IMR-90 (cell line): Measurements from ENCODE around the gene MAP6. TPM values are rescaled to one million over a fixed set of nuclear protein-coding genes. Genes with fewer than 3 reads are reported as not detected.

ENCODE experiments used
- ATAC-seq: fragments of 200-7000 bp; cut with Tn5 transposase; 2 replicates; pipeline ENCODE4 v1.9.1; 2020; ENCODE audit warnings: low read depth, mild to moderate bottlenecking, moderate library complexity
- BruUV-seq: library from RNA; stranded (reverse); fragments of 400-500 nt; replicated peaks from 2 replicates; lab custom pipeline; 2021; lab: Mats Ljungman, UMichigan
- CTCF ChIA-PET: fragments of 300-600 bp; formaldehyde crosslinking; extraction: SDS; loops from one replicate; lab custom pipeline; 2021; ENCODE audit warnings: antibody characterized with exemption; lab: Yijun Ruan, JAX
- POLR2A ChIA-PET: fragments of 300-600 bp; sonication (Branson Sonifier 250); formaldehyde crosslinking; loops from one replicate; lab custom pipeline; 2022; ENCODE audit warnings: antibody characterized with exemption; ENCODE audit not compliant: unreplicated experiment; lab: Charles Lee
- DNase-seq: peaks from one replicate; pipeline ENCODE4 v3.0.0; 2013
- H2AFZ ChIP-seq: replicated peaks from 2 replicates; pipeline ENCODE3; 2013; ENCODE audit warnings: low read length, mild to moderate bottlenecking; ENCODE audit not compliant: poor library complexity
- H2AK5ac ChIP-seq: 2 replicates; pipeline ENCODE4 v1.6.1; 2013; ENCODE audit warnings: low read depth, low read length, inconsistent platforms
- H2AK9ac ChIP-seq: replicated peaks from 2 replicates; pipeline ENCODE3; 2013; ENCODE audit warnings: mild to moderate bottlenecking, low read depth, low read length, moderate library complexity; ENCODE audit not compliant: poor library complexity
- H2BK120ac ChIP-seq: 2 replicates; pipeline ENCODE4 v1.6.1; 2013; ENCODE audit warnings: low read depth, low read length, inconsistent platforms
- H2BK15ac ChIP-seq: 3 replicates; pipeline ENCODE4 v1.6.1; 2013; ENCODE audit warnings: low read depth, low read length, inconsistent platforms
- H2BK20ac ChIP-seq: 2 replicates; pipeline ENCODE4 v1.6.1; 2013; ENCODE audit warnings: low read depth, mild to moderate bottlenecking, inconsistent platforms, low read length, moderate library complexity
- H2BK5ac ChIP-seq: 2 replicates; pipeline ENCODE4 v1.6.1; 2013; ENCODE audit warnings: mild to moderate bottlenecking, low read depth, low read length, inconsistent platforms; ENCODE audit not compliant: poor library complexity, severe bottlenecking
- H3K14ac ChIP-seq: replicated peaks from 2 replicates; pipeline ENCODE4 v1.6.1; 2013; ENCODE audit warnings: low read depth, low read length, inconsistent platforms
- H3K18ac ChIP-seq: 2 replicates; pipeline ENCODE4 v1.6.1; 2013; ENCODE audit warnings: low read depth, low read length, control low read depth
- H3K23ac ChIP-seq: 2 replicates; pipeline ENCODE4 v1.6.1; 2013; ENCODE audit warnings: low read depth, low read length, inconsistent platforms
- H3K27ac ChIP-seq: 2 replicates; pipeline ENCODE4 v1.5.1; 2013; ENCODE audit warnings: mild to moderate bottlenecking, control low read depth, low read length; ENCODE audit not compliant: insufficient read depth
- H3K27me3 ChIP-seq: 2 replicates; pipeline ENCODE4 v1.6.1; 2013; ENCODE audit warnings: low read length; ENCODE audit not compliant: control insufficient read depth, insufficient read depth
- H3K36me3 ChIP-seq: 2 replicates; pipeline ENCODE4 v1.6.1; 2013; ENCODE audit warnings: low read length, mixed read lengths; ENCODE audit not compliant: control insufficient read depth, insufficient read depth
- H3K4ac ChIP-seq: 2 replicates; pipeline ENCODE4 v1.6.1; 2013; ENCODE audit warnings: low read depth, low read length, inconsistent platforms
- H3K4me1 ChIP-seq: 2 replicates; pipeline ENCODE4 v1.6.1; 2013; ENCODE audit warnings: low read length, mixed read lengths; ENCODE audit not compliant: control insufficient read depth, insufficient read depth
- H3K4me2 ChIP-seq: 2 replicates; pipeline ENCODE4 v1.6.1; 2013; ENCODE audit warnings: low read depth, mild to moderate bottlenecking, control low read depth, low read length, moderate library complexity
- H3K4me3 ChIP-seq: 2 replicates; pipeline ENCODE4 v1.5.1; 2013; ENCODE audit warnings: low read depth, mild to moderate bottlenecking, control low read depth, low read length, moderate library complexity; ENCODE audit not compliant: insufficient read depth
- H3K56ac ChIP-seq: 2 replicates; pipeline ENCODE4 v1.6.1; 2013; ENCODE audit warnings: low read length, inconsistent platforms; ENCODE audit not compliant: insufficient read depth; ENCODE audit errors: extremely low read depth
- H3K79me1 ChIP-seq, 2 experiments: 2 replicates each; pipeline ENCODE4 v1.6.1; 2013; ENCODE audit warnings: low read length in 2 of 2, inconsistent platforms in 1 of 2, low read depth in 1 of 2
- H3K9ac ChIP-seq: 2 replicates; pipeline ENCODE4 v1.6.1; 2013; ENCODE audit warnings: low read depth, low read length, control low read depth
- H3K9me1 ChIP-seq: 2 replicates; pipeline ENCODE4 v1.6.1; 2013; ENCODE audit warnings: low read length, inconsistent platforms; ENCODE audit not compliant: insufficient read depth
- H3K9me3 ChIP-seq: 2 replicates; pipeline ENCODE4 v1.6.1; 2013; ENCODE audit warnings: low read length; ENCODE audit not compliant: control insufficient read depth, insufficient read depth
- H4K20me1 ChIP-seq: 2 replicates; pipeline ENCODE4 v1.6.1; 2013; ENCODE audit warnings: low read length, inconsistent platforms; ENCODE audit not compliant: insufficient read depth
- H4K5ac ChIP-seq: 2 replicates; pipeline ENCODE4 v1.6.1; 2013; ENCODE audit warnings: mild to moderate bottlenecking, low read depth, low read length, control low read depth
- H4K8ac ChIP-seq, 2 experiments: 2 replicates each; pipeline ENCODE4 v1.6.1; 2013; ENCODE audit warnings: low read depth in 2 of 2, low read length in 2 of 2, control low read depth in 1 of 2, inconsistent platforms in 1 of 2
- H4K91ac ChIP-seq: 2 replicates; pipeline ENCODE4 v1.6.1; 2013; ENCODE audit warnings: low read depth, low read length, inconsistent platforms; ENCODE audit not compliant: insufficient read depth
- BHLHE40 ChIP-seq: fragments of 150-350 bp; IDR thresholded peaks from 2 replicates; pipeline ENCODE4 v1.6.1; 2016; ENCODE audit warnings: mild to moderate bottlenecking, low read depth, low read length
- CEBPB ChIP-seq: IDR thresholded peaks from 2 replicates; pipeline ENCODE4 v1.6.1; 2012; ENCODE audit warnings: low read depth, low read length, improper control_type of control experiment
- CHD1 ChIP-seq: IDR thresholded peaks from 2 replicates; pipeline ENCODE4 v1.6.1; 2012; ENCODE audit warnings: low read depth, low read length, improper control_type of control experiment
- FOS ChIP-seq: fragments of 150-350 bp; IDR thresholded peaks from 2 replicates; pipeline ENCODE4 v1.6.1; 2016; ENCODE audit warnings: low read depth, low read length
- MAFK ChIP-seq: IDR thresholded peaks from 2 replicates; pipeline ENCODE4 v1.6.1; 2012; ENCODE audit warnings: low read depth, low read length, improper control_type of control experiment
- MAZ ChIP-seq: IDR thresholded peaks from 2 replicates; pipeline ENCODE4 v1.6.1; 2012; ENCODE audit warnings: low read depth, mild to moderate bottlenecking, low read length, improper control_type of control experiment, moderate library complexity, borderline replicate concordance
- MXI1 ChIP-seq: IDR thresholded peaks from 2 replicates; pipeline ENCODE4 v1.6.1; 2012; ENCODE audit warnings: low read depth, mild to moderate bottlenecking, low read length, moderate library complexity, borderline replicate concordance
- NFE2L2 ChIP-seq: fragments of 150-350 bp; IDR thresholded peaks from 2 replicates; pipeline ENCODE4 v1.6.1; 2016; ENCODE audit warnings: low read depth, mild to moderate bottlenecking, low read length
- POLR2A ChIP-seq: IDR thresholded peaks from 2 replicates; pipeline ENCODE4 v1.6.1; 2012; ENCODE audit warnings: mild to moderate bottlenecking, low read depth, low read length
- RAD21 ChIP-seq: IDR thresholded peaks from 2 replicates; pipeline ENCODE4 v1.6.1; 2012; ENCODE audit warnings: low read length, improper control_type of control experiment
- RCOR1 ChIP-seq: IDR thresholded peaks from 2 replicates; pipeline ENCODE4 v1.6.1; 2012; ENCODE audit warnings: mild to moderate bottlenecking, low read length, improper control_type of control experiment; ENCODE audit not compliant: insufficient replicate concordance
- RFX5 ChIP-seq: IDR thresholded peaks from 2 replicates; pipeline ENCODE4 v1.8.0; 2012; ENCODE audit warnings: low read depth, mild to moderate bottlenecking, low read length, moderate library complexity
- SMC3 ChIP-seq: fragments of 150-350 bp; IDR thresholded peaks from 2 replicates; pipeline ENCODE4 v1.6.1; 2016; ENCODE audit warnings: low read depth, mild to moderate bottlenecking, antibody characterized with exemption, low read length, moderate library complexity
- WGBS, 2 experiments: methylation state at CpG; one replicate each; pipeline versions ENCODE4 v1.1.5 to v1.1.7; 2013; ENCODE audit warnings: missing lambda C conversion rate in 2 of 2; ENCODE audit not compliant: insufficient read length in 1 of 2; ENCODE audit errors: extremely low coverage in 2 of 2; 5-methylcytosine and 5-hydroxymethylcytosine counted together
- dilution Hi-C: fragments of 300-500 bp; cut with HindIII; formaldehyde crosslinking; loops from one replicate; pipeline ENCODE4 v1.14.3; 2018; ENCODE audit warnings: low sequenced_read_pairs; ENCODE audit not compliant: unreplicated experiment
- in situ Hi-C: fragments of 300-500 bp; cut with MboI; formaldehyde crosslinking; loops from 3 replicates; pipeline ENCODE4 v1.14.3; 2019; ENCODE audit warnings: low sequenced_read_pairs, inconsistent platforms, mixed read lengths
- intact Hi-C: fragments of 100-400 bp; cut with micrococcal nuclease; formaldehyde crosslinking; loops from 2 replicates; pipeline ENCODE4 v1.10.0; 2022
- polyA plus RNA-seq, 3 experiments: library from polyadenylated mRNA; depleted of rRNA; stranded (reverse); fragments of >200 nt; gene quantifications; 2 replicates each; pipeline ENCODE4 v1.2.3, GENCODE V29; 2012; ENCODE audit warnings: low replicate concordance in 1 of 3
- total RNA-seq: library from RNA; depleted of rRNA; stranded (reverse); fragments of >200 nt; gene quantifications from 2 replicates; pipeline ENCODE4 v1.2.3, GENCODE V29; 2012
- TF ChIP-seq, protein P1 (sequence below): conservative IDR thresholded peaks from 2 replicates; pipeline ENCODE4 v1.5.1; 2012; ENCODE audit warnings: mild to moderate bottlenecking, low read depth, low read length, improper control_type of control experiment
- TF ChIP-seq, protein P2 (sequence below): fragments of 150-350 bp; IDR thresholded peaks from 2 replicates; pipeline ENCODE4 v1.6.1; 2016; ENCODE audit warnings: low read depth, mild to moderate bottlenecking, low read length, moderate library complexity, borderline replicate concordance
- TF ChIP-seq, protein P3 (sequence below): fragments of 150-350 bp; IDR thresholded peaks from 2 replicates; pipeline ENCODE4 v1.6.1; 2017; ENCODE audit warnings: mild to moderate bottlenecking, antibody characterized with exemption, low read length, low read depth

The MAP6 gene
- total and polyA plus RNA-seq, 2 of the 4 experiments (the other 2 are of a cell fraction), result 3.0 to 3.4 TPM

DNA sequence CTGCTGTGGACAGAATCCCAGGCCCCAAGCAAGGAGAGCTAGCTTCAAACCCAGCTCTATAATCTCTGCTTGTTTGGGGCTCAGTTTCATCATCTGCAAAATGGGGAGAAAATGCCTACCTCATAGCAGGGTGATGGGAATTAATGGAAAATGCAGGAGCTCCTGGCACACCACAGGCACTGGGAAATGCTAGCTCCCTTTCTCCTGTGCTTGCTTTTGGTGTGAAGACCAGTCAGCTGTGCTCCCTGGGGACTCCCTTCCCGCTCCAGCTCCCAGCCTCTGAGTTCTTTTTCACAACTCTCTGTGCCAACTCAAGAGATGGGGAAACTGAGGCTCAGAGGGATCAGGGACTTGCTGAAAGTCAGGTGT is 115.0 kb downstream of the MAP6 start:
- BruUV-seq, result no TSS peak
- peak overlapping the region; percentile 55 for H3K4me2 ChIP-seq
- peak overlapping the region; percentile 80 for H3K4ac ChIP-seq
- peak overlapping the region; percentile 59 for H4K91ac ChIP-seq
- WGBS, 2 experiments, result no CpG with 5 or more reads among the region's 1 CpG
- H3K27me3 ChIP-seq, result no peaks in the 10 kb centered on the region
- peaks cover 32% of the 10 kb centered on the region for H3K9me1 ChIP-seq
- no peak overlapping the region for H3K4me3 ChIP-seq
- peak overlapping the region; percentile 29; the same call in 1 of the 2 replicates for H2BK120ac ChIP-seq
- dilution Hi-C loops (no loop called here), in situ Hi-C loops (no loop called here), intact Hi-C loops (no loop called here)
- no peaks in the 10 kb centered on the region for H3K36me3 ChIP-seq
- H4K8ac ChIP-seq, result peak overlapping the region in 1 of 2 experiments; percentile 38; a peak in 1 of 4 replicates
- DNase-seq, result no peak
- TF ChIP-seq POLR2A, result no peak
- no peak for TF ChIP-seq RCOR1
- no peak for TF ChIP-seq MAZ
- no peak for TF ChIP-seq SMC3
- no peak for TF ChIP-seq MAFK
- TF ChIP-seq RAD21, result no peak
- no peak for TF ChIP-seq CHD1
- TF ChIP-seq, protein P1, sequence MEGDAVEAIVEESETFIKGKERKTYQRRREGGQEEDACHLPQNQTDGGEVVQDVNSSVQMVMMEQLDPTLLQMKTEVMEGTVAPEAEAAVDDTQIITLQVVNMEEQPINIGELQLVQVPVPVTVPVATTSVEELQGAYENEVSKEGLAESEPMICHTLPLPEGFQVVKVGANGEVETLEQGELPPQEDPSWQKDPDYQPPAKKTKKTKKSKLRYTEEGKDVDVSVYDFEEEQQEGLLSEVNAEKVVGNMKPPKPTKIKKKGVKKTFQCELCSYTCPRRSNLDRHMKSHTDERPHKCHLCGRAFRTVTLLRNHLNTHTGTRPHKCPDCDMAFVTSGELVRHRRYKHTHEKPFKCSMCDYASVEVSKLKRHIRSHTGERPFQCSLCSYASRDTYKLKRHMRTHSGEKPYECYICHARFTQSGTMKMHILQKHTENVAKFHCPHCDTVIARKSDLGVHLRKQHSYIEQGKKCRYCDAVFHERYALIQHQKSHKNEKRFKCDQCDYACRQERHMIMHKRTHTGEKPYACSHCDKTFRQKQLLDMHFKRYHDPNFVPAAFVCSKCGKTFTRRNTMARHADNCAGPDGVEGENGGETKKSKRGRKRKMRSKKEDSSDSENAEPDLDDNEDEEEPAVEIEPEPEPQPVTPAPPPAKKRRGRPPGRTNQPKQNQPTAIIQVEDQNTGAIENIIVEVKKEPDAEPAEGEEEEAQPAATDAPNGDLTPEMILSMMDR, result no peak
- TF ChIP-seq CEBPB, result no peak
- TF ChIP-seq, protein P2, sequence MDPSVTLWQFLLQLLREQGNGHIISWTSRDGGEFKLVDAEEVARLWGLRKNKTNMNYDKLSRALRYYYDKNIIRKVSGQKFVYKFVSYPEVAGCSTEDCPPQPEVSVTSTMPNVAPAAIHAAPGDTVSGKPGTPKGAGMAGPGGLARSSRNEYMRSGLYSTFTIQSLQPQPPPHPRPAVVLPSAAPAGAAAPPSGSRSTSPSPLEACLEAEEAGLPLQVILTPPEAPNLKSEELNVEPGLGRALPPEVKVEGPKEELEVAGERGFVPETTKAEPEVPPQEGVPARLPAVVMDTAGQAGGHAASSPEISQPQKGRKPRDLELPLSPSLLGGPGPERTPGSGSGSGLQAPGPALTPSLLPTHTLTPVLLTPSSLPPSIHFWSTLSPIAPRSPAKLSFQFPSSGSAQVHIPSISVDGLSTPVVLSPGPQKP, result no peak
- TF ChIP-seq BHLHE40, result no peak
- no peak for TF ChIP-seq MXI1
- no peak for TF ChIP-seq RFX5
- TF ChIP-seq FOS, result no peak
- TF ChIP-seq, protein P3, sequence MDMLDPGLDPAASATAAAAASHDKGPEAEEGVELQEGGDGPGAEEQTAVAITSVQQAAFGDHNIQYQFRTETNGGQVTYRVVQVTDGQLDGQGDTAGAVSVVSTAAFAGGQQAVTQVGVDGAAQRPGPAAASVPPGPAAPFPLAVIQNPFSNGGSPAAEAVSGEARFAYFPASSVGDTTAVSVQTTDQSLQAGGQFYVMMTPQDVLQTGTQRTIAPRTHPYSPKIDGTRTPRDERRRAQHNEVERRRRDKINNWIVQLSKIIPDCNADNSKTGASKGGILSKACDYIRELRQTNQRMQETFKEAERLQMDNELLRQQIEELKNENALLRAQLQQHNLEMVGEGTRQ, result no peak
- no peak for TF ChIP-seq NFE2L2
- H3K14ac ChIP-seq, result peak overlapping the region; percentile 35
- peak overlapping the region; percentile 53 for H3K27ac ChIP-seq
- 0 out of 2 replicates have a peak overlapping the region, but pooled peaks have one; percentile 23 for H3K23ac ChIP-seq
- peak overlapping the region; percentile 51 for H2BK5ac ChIP-seq
- H4K20me1 ChIP-seq, result no peaks in the 10 kb centered on the region
- H2BK20ac ChIP-seq, result peak overlapping the region; percentile 45
- ATAC-seq, result no peak; the same call in 1 of the 2 replicates
- peak overlapping the region; percentile 10; the same call in 1 of the 3 replicates for H2BK15ac ChIP-seq
- POLR2A ChIA-PET, result interaction anchor here (1.7 to 2.4 kb wide), 2 partner anchors 9 to 12 kb away, joined by 18 to 27 read pairs; no protein-coding TSS in a partner anchor
- peak overlapping the region; percentile 87 for H2AFZ ChIP-seq
- peaks cover 8 to 42% of the 10 kb centered on the region in 2 experiments for H3K79me1 ChIP-seq
- peak overlapping the region; percentile 40 for H2AK5ac ChIP-seq
- H3K56ac ChIP-seq, result peak overlapping the region; percentile 51; the same call in 1 of the 2 replicates
- peaks cover 33% of the 10 kb centered on the region for H3K4me1 ChIP-seq
- peak overlapping the region; percentile 19 for H3K9ac ChIP-seq
- CTCF ChIA-PET, result interaction anchor here (0.6 to 1.3 kb wide), 3 partner anchors 8 to 23 kb away, joined by 3 to 5 read pairs (median 3); no protein-coding TSS in a partner anchor
- peak overlapping the region; percentile 5 for H4K5ac ChIP-seq
- peak overlapping the region; percentile 87 for H2AK9ac ChIP-seq
- H3K18ac ChIP-seq, result peak overlapping the region; percentile 14
- H3K9me3 ChIP-seq, result no peaks in the 10 kb centered on the region
